ENCODE data around the gene GSTM1.
"Not testable (repeated sequence)": the region's sequence is repeated elsewhere in the genome, so short reads cannot be mapped to it uniquely, and the experiment has no call there.

Gene GSTM1

DNA sequence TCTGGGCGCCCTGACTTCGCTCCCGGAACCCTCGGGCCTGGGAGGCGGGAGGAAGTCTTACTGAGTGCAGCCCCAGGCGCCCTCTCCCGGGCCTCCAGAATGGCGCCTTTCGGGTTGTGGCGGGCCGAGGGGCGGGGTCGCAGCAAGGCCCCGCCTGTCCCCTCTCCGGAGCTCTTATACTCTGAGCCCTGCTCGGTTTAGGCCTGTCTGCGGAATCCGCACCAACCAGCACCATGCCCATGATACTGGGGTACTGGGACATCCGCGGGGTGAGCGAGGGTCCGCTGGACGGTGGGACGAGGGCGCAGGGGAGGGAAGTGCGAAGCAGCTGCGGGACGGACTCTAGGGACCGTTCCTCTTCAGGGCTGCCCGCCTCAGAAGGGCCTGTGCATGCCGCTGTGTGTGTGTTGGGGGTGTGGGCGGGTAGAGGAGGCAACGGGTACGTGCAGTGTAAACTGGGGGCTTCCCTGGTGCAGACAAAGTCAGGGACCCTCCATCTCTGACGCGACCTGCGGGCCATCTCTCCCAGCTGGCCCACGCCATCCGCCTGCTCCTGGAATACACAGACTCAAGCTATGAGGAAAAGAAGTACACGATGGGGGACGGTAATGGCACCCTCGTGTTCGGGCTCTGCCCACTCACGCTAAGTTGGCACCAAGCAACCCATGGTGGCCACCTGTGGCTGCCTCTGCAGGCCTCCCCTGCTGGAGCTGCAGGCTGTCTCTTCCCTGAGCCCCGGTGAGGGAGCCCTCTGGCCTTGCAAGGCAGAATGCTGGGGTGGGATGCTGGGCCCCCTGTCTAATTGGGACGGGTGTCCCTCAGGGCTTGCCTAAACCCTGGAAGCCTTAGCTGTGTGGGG lies at the start of gene GSTM1:
Gene GSTM1, plus strand, starts transcription at position 177 of the 859 bp plus-strand sequence. Its CDS starts 57 bp downstream, at position 234.
- no peak for DNase-seq

DNA sequence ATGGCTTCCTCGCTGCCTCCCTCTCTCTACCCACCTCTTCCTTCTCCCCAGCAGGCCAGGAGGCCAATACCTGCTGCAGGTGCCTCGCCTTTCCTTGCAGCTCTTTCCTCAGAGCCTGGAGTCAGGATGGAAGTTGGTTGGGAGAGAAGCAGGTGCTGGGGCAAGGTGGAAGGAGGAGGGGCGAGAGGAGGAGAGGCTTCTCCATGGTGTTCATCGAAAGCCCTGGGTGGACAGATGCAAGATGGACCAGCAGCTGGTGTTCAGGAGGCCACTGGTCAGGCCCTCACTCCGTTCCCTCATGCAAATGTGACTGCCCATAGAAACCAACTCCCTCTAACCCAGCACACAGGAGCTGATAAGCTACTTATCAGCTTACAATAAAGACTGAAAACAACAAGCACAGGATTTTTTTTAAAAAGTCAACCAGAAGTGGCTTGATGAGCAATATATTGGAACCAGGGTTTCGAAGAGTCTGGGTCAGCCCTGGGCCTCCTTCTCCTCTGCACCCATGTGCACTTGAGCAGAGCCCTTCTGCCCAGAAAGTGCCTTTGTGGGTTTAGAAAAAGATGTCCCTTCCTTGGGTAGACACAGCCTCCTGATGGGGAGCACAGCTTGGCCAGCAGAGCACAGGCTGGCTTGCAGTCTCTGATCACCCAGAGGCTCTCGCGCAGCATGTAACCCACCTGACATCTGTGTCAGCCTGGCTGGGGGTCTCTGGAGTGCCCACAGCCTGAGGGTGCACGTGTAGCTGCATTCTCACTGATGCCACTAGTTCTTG lies 48.4 kb upstream of the GSTM1 start:
- no peak for DNase-seq

DNA sequence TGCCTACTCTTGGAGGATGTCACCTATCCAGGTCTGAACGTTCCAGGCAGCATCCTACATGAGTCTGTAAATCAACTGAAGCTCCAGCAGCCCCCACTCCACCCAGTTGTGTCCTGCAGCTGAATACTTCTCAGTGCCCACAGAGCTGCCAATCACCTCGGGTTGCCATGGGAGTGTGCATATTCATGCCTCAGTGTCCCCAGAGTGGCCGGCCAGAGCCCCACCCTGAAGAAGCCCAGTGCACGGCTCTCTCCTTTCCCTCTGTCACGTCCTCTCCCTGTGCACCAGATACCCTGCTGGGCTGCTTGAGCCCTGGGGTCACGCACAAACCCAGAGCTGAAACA lies 47.8 kb upstream of the GSTM1 start:
- DNase-seq = no peak

DNA sequence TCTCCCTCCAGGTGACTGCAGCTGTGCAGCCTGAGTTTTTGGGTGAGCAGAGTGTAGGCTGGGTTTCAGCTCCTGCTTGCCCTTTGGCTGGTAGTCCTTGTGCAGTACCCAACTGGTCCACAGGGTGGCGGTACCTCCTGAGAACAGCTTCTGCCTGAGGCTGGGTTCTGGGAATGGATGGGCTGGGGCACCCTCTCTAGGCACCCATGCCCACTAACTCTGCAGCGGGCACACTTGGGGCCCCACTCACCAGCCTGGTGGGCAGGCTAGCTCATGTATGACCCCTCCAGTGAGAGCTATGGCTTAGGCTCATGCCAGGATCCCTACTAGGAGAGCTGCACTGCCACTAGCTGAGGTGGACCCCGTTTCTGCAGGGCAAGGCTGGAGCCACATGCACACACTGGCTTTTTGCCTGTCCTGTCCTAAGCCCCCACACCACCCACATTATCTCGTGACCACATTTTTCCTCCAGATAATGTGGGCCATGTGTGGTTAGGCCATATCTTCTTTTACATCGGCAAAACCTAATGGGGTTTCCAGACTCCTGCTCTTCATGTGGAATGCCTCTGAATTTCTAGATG lies 47.2 kb upstream of the GSTM1 start:
- peak; percentile 53 for DNase-seq

DNA sequence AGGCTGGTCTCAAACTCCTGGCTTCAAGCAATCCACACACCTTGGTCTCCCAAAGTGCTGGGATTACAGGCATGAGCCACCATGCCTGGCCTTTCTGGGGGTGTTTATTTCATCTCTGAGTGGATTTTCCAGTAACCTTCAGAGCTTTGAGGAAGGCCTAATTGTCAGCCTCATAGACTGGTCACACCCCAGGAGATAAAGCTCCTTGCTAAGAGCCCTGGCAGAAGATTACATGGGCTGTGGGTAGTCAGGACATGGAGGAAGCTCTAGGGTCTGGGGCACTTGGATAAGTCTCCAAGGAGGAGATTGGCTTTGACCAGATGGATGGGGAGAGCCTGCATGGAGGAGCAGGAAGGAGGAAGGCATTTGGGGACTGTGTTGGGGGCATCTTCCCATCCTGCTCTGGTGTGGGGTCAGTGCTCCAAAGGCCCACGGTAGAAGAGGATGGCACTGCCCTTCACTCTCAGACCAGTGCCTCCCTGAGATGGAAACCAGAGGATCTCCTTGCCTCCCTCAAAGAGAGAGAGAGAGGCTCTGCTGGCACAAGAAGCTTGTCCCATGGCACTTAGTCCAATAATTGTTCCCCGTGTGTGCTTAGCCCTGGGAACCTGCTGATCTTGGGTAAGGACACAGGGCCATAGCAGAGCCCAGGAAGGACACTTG lies 46.4 kb upstream of the GSTM1 start:
- no peak for DNase-seq

DNA sequence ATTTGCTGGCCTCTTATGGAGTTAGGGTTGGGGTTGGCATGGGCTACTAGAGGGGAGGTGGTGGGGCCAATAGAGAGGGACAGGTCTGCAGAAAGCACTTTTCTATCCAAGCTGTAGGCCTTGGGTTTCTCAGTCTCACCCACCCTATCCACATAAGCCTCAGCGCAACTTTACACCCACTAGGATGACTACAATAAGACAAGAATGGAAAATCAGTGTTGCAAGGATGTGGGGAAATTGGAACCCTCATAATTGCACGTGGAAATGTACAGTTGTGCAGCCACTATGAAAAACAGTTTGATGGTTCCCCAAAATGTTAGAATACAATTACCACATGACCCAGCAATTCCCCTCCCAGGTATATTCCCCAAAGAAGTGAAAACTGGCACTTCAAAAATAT lies 45.8 kb upstream of the GSTM1 start:
- no peak for DNase-seq

DNA sequence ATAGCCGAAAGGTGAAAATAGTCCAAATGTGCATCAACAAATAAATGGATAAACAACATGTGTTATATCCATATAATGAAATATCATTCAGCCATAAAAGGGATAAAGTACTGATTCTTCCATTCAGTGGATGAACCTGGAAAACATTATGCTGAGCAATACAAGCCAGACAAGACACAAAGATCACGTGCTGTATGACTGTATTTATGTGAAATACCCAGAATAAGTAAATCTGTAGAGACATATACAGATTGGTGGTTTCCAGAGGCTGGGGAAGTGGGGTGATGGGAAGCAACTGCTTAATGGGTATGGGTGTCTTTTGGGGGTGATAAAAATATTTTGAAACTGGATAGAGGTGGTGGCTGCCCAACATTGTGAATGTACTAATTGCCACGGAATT lies 45.0 kb upstream of the GSTM1 start:
- DNase-seq = no peak

DNA sequence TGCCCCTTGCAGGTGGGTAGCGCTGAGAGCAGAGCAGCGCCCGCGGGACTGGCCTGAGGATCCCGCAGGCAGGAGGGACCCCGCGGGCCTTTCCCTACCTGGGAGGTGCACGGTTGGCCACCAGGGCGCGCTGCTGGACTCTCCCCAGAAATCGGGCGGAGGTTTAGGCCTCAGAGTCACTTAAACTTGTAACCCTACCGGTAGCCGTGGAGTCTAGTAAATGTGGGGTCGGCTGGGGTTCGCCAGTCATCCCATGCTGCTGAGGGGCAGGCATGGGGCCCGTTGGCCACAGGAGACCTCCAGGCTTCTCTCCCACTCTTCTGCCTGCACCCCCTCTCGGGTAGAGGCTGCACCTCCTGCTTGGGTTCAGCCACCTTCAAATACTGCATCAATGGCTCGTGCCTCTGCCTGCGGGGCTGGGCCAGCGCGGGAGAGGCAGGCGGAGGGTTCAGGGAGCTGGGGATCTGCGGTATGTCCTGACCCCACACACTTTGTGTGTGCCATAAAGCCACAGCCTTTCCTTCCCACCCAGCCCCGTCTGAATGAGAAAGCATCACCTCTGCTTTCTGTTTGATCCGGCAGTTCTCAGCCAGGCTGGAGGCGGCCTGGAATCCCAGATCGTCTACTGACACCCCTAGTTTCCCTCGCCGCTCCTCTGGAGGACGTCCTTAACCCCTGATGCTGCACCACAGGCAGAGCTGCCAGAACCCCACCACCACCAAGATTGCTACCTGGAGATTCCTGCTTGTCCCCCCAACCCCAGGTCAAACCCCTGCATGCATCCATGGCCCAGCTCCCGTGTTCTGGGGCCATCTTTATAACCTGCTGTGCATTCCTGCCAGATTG lies 44.0 kb upstream of the GSTM1 start:
- peak; percentile 12 for DNase-seq

DNA sequence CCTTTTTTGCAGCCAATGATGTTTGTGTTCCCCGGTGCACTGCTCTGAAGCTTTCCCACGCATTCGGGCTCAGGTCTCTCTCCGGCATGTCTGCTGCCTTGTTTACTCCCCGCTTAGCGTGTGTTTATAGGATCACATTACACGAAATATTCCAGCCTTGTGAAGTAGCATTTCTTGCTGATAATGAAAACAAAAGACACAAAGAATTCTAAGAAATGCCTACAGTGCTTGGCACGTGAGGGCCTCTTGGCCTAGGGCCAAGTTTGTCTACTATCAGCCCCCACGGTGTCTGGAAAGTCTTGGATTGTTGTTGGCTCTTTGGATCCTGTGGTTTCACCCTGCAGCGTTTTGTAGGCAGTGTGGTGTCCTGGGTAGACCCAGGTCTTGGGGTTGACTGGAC lies 42.9 kb upstream of the GSTM1 start:
- DNase-seq = no peak

DNA sequence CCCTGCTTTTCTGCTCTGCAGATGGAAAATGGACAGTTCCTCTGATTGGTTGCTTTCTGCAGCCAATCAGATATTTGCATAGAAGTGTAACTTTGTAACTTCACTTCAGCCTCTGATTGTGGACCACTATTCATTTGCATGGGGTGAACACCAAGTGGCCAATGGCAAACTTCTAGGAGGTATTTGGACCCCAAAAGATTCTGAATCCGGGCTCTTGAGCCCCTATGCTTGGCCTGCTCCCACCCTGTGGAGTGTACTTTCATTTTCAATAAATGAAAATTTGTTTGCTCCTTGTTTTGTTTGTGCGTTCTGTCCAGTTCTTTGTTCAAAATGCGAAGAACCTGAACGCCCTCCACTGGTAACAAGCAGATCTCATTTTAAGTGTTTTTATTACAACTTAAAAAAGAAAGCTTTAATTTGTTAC lies 38.1 kb upstream of the GSTM1 start:
- DNase-seq = no peak

DNA sequence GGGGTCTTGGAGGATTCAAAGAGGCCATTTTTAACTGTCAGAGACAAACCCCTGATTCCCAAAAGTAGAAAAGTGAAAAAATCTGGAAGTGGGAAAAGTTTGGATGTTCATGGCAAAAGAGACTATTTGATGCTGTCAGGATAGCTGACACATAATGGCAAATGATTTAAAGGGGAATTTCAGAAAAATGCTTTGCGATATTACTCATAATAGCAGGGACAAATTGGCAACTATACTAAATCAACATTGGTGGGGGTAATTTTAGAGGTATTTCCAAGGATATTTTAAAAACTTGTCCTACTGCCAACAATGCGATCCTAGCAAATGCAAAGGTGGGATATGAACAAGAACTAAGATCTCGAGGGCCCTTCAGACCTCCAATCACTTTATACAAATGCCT lies 37.0 kb upstream of the GSTM1 start:
- no peak for DNase-seq

DNA sequence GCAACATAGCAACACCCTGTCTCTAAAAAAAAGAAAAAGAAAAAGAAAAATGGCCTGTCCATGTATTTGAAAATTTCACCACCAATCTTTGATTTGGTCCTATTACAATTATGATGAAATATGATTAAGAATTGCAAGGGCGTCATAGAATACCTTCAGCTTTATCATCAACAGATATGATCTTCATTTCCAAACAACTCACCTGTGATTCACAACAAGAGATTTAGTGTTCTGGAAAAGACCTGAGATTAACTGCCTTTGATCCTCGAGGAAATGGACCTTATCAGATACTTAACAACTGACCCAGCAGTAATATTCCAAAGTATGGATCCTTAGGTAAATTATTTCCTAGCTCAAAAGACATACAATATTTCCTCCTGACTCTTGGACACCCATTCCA lies 35.2 kb upstream of the GSTM1 start:
- DNase-seq = no peak

DNA sequence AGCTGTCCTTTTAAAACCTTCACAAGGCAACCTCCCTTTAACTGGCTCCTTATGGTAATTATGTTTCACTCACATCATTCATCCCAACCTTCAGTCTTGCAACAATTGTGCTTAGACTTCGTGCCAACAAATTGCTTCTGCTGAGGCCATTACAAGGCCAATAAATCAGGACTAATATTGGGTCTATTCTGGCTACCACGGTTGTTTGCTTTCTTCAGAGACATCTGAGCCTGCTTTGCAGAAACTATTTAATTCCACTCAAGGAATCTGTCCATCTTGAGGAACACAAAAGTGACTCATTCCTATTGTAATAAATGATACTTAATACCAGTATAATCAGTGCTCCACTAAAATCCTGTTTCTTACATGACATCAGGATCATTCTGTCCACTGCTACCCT lies 34.3 kb upstream of the GSTM1 start:
- no peak for DNase-seq

DNA sequence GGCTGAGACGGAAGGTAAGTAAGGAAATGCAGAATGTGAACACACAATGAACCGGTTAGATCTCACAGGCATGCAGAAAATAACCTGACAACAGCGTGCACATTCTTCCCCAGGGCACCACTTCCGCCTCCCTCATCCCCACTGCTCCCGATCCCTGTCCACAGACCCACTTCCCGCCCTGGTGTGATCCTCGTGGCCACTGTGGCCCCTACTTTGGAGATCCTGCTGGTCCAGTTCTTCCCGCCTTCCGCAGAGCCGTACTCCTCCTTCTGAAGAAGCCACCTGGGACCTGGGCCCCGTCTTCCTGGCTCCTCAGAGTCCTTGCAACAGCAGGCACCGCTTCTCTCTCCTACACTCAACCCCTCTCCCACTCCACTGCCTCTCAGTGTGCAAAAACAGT lies 33.1 kb upstream of the GSTM1 start:
- DNase-seq = no peak

DNA sequence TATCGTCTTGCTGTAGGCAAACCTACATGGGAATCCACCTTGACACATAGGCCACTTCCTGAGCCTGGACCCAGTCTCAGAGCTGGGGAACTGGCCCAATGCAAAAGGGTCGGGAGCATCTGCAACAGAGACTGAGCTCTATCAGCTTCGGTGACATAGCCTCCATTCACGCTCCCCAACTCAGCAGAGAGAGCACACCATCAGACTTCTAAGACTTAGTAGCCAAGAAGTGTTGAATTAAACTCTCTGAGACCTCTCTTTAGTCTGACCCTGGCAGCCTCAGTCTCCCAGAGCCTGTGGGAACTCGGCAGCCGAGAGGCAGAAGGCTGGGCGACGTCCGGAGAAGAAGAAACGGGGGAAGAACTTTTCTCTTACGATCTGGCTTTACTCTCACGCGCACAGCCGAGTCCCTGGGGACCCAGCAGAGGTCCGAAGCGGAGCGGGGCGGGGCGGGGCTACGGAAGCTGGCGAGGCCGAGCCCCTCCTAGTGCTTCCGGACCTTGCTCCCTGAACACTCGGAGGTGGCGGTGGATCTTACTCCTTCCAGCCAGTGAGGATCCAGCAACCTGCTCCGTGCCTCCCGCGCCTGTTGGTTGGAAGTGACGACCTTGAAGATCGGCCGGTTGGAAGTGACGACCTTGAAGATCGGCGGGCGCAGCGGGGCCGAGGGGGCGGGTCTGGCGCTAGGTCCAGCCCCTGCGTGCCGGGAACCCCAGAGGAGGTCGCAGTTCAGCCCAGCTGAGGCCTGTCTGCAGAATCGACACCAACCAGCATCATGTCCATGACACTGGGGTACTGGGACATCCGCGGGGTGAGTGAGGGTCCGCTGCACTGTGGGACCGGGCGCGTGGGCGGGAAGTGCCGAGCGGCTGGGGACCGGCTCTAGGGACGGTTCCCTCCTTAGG lies 31.8 kb upstream of the GSTM1 start, which contains the start of gene GSTM4:
Gene GSTM4, plus strand, starts transcription at position 485 of the 905 bp plus-strand sequence. Its CDS starts 291 bp downstream, at position 776.
- peak; percentile 30 for DNase-seq

DNA sequence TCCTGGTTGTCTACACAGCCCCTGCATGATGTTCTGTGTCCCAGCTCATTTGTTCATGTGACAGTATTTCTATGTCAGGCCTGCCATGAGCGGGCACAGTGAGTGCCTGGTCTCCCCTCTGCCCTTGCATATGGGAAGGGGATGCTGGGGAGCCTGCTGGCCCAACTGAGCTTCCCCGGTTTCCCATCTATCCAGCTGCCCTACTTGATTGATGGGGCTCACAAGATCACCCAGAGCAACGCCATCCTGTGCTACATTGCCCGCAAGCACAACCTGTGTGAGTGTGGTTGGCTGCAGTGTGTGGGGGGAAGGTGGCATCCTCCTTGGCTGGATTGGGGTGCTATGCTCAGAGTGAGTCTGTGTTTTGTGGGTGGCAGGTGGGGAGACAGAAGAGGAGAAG lies 30.2 kb upstream of the GSTM1 start:
- DNase-seq = no peak

DNA sequence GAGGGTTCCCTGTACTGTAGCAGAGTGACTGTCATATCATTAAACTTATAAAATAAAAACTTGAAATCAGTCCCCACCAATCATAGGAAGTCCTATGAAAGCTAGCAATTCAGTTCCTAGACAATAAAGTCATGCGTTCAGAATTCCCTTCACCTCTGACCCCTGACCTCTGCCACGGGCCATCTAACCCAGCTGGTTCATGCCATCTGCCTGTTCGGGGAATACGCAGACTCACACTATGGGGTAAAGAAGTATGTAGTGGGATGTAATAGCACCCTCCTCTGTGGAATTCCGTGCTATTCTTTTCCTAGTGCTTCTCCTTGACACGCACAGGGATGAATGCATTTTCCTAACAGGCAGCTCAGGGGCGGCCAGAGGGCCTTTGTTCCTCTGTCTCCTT lies 29.6 kb upstream of the GSTM1 start:
- no peak for DNase-seq

DNA sequence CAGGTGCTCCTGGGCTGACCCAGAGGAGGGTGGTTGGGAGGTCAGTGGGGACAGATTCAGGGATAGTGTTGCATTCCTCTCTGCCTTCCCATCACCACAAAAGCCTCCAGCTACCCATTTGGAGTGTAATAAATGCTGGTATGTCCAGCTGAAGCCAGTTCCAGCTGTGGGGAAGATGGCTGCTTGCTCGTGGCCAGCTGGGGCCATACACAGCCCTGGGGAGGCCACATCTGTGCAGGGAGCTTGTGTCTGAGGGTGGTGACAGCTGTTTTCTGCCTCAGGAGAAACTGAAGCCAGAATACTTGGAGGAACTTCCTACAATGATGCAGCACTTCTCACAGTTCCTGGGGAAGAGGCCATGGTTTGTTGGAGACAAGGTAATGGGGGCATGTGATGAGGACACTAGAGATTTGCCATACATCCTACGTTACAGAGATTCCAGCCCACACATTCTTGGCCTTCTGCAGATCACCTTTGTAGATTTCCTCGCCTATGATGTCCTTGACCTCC lies 29.0 kb upstream of the GSTM1 start:
- DNase-seq = no peak

DNA sequence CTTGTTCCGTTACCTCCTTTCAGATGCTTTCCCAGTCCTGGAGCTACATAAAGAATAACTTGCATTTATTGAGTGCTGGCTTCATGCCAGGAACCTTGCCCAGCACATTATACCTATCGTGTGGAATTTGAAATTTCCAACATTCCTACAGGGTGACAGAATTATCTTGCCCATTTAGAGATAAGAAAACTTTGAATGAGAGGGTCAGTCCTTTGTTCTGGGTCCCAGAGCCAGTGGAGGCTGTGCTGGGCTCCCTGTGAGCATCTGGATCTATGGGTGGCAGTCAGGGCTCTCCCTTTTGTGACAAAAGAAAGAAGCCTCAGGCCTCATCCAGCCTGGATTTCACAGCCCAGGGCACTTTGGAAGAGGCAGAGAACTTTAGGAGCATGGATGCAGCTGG lies 28.5 kb upstream of the GSTM1 start:
- no peak for DNase-seq

DNA sequence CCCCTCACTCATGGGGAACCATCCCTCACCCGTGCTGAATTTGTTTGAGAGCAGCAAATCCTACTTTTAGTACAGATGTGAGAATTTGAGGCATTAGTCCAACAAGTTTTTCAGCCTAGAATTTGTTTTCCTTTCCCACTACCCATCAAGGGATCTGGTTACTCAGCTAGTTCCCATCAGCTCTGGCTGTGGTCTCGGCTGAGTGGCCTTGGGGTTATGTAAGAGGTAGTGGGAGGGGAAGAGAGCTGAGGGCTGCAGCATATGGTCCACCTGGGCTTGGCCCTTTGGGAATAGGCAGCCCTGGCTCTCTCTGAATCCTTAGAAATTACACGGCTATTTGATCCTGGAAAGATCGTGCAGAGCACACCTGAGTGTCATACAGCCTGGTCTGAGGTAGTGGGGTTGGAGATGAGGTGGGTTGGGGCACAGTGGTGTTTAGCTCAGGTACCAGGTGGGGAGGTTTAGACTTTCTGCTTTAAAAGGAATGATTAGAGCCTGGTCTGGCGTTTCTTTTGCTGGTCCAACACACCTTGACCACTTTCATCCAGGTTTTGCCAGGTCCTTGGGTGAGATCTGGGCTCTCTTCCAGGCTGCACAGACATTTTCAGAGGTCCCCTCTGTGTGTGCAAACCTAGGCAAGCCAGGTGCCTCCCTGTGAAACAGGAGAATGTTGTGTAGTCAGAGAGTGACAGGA lies 27.5 kb upstream of the GSTM1 start:
- no peak for DNase-seq

DNA sequence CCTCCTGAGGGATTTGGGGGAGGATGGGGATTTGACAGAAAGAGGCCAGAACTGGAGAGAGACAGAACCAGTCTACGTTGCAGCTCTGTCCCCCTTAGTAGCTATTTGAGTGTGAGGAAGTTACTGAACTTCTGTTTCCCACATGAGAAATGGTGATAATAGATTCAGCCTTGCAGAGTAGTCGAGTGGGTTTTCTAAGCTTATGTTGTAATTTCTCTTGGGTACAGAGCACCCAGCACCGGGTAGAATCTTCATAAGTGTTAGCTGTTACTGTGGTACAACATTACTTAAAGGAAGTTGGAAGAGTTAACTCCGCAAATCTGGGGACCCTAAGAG lies 27.0 kb upstream of the GSTM1 start:
- DNase-seq = not testable (repeated sequence)

Measured in COR-L47 (cell line).